ENCODE data around the gene MSH5. TPM values are rescaled to one million over a fixed set of nuclear protein-coding genes. Genes with fewer than 3 reads are reported as not detected.

Gene MSH5
- total RNA-seq, 1 experiment from 2014 or later: 19.8 TPM

DNA sequence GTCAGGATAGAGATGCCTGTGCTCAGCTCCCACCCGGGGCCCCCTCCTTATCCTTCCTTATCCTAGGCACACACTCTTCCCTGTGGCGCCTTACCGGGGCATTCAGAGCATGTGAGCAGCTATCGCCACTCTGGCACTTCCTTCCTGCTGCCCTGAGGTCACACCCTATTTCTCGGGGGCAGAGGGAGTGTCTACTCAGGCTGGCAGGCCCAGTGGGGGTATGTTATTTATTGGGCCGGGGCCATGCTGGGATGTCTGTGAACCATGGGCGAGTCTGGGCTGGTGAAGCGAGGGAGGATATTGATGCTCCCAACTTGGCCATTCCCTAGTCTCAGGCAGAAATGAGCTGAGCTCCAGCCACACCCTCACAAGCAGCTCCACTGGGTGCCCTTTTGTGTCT lies 28.6 kb upstream of the MSH5 start:
- DNase-seq (ENCODE audit: extremely low read depth, low read depth): no peak

DNA sequence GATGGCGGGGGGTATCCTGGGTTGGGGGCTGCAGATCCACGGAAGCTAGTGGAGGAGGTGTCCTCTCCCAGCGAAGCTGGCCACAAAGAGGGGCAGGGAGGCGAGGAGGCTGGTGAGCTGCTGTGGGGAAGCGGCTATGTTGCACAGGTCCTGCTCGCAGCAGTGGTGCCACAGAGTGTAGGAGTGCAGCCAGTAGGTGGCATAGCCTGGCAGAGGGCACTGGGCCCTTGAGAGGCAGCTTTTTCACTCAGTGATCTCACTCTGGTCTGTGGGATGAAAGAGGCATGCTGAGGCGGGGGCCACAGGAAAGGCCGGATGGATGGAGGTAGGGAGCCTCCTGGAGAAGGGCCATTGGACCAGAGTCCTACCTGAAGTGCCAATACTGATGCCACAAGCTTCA lies 27.5 kb upstream of the MSH5 start:
- no peak for DNase-seq (ENCODE audit: extremely low read depth, low read depth)

DNA sequence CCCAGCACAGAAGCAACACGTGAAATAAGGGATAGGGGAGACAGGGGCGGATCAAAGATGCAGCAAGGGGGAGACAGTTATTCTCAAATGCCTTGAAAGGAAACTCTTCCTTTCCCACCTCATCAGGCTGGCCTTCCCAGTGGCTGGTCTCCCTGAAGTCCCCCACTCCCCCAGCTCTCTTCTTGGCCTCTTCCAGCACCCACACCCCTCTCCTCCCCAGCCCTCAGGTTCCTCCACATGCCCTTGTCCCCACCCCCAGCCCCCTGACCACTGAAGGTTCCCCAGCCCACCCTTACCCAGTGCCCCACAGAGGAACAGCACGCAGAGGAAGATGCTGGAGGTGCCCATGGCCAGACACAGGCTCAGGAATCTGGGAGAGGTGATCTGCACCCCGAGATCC lies 26.3 kb upstream of the MSH5 start:
- no peak for DNase-seq (ENCODE audit: extremely low read depth, low read depth)

DNA sequence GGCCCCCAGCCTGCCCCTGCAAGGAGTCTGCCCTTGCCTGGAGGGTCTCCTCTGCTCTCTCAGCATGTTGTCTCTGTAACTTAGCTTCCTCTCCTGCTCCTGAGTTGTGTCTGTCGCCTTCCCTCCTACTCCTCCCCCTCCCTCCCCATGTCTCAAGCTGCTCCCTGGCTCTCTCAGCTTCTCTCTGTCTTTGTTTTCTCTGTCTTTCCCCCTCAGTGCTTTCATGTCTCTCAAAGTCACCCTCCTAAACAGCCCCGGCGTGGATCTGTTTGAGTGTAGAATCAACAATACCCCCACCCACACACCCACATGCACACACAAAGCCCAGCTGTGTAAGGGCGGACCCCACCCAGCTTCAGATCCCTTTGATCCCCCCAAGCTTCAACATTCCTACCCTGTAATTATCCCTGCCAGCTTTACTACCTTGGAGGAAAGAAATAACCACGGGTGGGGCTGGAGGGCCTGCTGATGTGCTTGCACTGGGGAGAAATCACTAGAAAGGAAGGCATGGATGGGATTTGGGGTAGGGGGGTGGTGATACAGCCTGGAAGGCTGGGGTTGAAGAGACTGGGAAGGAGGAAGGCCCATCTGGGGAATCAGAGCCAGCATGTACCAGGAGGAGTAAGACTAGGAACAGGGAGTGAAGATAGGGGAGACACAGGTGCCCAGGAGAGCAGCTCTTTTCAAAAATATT lies 25.7 kb upstream of the MSH5 start:
- DNase-seq (ENCODE audit: extremely low read depth, low read depth): no peak

DNA sequence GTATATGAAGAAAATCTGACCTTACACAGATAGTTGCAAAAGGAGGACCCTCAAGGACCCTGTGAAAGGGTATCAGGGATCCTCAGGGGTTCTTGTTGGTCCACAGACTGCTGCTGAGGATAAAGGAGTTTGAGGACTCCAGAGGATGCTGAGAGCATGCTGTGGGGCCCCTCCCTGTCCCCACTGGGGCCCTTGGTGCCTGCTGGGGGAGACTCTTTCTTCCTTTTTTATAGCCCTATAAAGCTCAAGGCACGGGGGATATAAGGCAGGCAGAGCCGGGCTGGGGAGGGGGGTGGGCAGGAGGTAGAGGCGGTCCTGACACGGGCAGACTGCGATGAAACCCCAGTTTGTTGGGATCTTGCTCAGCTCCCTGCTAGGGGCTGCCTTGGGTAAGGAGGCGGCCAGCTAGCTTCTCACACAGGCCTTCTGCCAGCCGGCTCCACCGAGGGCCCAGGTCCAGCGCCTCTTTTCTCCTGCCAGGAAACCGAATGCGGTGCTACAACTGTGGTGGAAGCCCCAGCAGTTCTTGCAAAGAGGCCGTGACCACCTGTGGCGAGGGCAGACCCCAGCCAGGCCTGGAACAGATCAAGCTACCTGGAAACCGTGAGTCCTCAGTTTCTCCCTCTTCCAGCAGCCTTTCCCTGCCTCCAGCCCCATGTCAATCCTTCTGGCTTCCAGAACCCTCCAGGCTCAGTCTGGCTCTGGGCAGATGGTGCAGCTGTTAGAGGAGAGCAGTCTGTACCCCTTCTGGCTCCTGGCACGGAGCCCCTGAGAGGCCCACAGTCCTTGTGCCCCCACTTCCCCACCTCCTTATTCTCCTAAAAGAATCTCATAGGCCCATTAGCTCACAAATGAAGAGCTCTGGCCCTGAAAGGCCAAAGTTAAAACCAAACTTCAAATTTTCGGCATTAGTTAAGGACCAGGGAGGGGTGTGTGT lies 24.5 kb upstream of the MSH5 start, which contains the start of gene LY6G6D:
Gene LY6G6D (plus strand): TSS at position 327 of the 937 bp plus-strand sequence. CDS start 8 bp downstream, at position 335.
- no peak for DNase-seq (ENCODE audit: extremely low read depth, low read depth)

DNA sequence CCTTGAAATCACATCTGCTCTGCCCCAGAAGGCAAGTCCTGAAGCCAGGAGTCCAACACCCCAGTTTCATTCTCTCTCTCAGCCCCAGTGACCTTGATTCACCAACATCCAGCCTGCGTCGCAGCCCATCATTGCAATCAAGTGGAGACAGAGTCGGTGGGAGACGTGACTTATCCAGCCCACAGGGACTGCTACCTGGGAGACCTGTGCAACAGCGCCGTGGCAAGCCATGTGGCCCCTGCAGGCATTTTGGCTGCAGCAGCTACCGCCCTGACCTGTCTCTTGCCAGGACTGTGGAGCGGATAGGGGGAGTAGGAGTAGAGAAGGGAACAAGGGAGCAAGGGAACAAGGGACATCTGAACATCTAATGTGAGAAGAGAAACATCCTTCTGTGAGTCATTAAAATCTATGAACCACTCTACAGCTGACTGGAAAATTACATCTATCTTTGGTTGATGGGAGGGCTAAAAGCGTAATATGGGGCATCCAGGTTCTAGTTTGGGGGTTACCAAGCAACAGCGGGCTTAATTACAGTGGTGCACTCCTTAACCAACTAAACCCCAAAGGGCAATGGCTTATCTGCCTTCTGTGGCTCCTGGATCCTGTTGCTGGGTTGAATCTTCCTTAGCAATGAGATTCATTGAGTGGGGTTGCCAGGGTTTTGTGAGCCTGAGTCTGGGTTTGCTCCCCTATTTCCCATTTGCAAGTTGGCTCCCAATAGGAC lies 22.1 kb upstream of the MSH5 start:
- DNase-seq (ENCODE audit: extremely low read depth, low read depth): no peak

DNA sequence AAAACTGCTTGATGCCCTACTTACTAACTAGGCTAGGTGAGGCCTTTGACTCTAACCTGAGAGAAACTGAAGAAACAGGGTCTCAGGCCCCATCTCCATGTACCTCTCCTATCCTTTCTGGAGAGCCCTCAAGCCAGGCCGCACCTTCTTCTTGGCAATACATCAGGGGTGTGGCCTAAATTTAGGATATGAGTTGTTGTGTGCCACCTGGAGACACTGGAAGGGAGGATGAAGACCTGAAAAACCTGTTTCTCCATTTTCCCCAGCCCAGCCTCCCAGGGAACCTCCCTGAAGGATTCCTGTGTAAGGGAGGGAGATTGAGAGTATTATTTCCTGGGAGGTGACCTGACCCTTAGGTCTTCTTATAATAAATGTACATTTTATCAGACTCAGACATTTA lies 21.5 kb upstream of the MSH5 start:
- DNase-seq (ENCODE audit: extremely low read depth, low read depth): no peak

DNA sequence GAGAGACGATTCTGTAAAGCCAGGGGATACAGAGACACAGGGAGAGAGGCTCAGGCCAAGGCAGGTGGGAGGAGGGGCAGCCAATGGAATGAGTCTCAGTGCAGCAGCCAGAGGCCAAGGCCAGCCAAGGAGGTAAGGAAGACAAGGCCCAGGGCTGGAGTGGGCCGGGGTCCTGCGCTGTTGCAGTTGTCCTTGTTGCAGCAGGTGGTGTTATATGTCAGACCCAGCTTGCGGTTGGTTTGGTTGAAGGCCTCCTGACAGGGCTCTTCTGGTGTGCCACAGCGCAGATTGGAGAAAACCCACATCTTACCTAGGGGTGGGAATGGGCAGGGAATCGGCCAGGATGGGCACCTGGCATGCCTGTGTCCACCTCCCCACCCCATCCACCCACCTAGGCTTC lies 20.8 kb upstream of the MSH5 start:
- no peak for DNase-seq (ENCODE audit: extremely low read depth, low read depth)

DNA sequence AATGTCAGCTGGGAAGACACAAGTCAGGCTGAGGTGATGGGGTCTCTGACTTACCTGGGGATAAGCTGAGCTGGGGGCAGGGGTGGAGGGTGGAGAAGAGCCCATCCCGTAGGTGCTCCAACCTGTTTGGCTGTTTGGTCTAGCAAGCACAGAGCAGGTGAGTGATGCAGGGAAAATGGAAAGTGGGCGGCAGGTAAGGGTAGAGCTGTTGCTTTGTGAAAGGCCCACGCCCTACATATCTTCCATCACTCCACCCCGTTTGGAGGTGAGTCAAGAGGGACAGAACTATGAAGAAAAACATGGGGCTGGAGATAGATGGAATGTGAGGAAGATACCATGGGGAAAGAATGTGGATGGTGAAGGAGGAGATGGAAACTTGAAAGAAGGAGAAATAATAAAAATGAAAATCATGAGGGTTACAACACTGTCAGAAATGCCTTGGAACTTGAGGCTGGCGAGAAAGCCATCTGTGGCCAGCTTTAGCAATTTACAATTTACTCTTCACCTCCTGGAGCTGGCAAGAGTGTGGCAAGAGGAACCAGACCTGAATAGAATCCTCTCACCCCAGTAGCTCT lies 19.5 kb upstream of the MSH5 start:
- DNase-seq (ENCODE audit: extremely low read depth, low read depth): no peak

DNA sequence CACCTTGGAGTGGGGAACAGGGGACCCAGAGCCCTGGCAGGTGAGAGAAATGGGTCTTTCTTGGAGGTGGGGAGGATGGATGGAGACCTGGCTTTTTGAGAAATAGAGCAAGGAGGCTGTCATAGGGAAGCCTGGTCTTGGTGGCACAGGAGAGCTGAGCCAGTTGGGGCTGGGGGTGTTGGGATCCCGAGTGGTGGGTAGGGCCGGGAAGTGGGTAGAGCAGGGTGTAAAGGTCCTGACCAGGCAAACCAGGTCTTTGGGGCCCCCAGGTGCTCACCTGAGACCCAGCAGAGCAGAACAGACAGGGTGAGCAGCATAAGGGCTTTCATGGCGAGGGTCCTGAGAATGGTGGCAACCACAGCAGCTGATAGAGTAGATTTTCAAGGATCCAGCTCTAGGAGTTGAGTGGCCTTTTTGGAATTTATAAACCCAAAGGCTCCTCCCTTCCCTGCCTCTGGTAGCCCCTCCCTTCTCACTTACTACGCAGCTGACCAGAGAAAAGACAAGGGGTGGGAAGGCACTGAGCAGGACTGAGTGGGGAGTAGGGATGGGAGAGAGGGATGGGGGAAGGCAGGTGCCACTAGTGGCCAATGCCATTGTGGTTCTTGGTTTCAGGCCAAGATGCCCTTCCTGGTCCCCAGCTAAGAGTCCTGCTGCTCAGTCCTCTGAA lies 18.3 kb upstream of the MSH5 start, which contains the start of gene LY6G6C:
Gene LY6G6C (minus strand): TSS at position 396 of the 670 bp plus-strand sequence. CDS start 67 bp downstream, at position 329.
- no peak for DNase-seq (ENCODE audit: extremely low read depth, low read depth)

DNA sequence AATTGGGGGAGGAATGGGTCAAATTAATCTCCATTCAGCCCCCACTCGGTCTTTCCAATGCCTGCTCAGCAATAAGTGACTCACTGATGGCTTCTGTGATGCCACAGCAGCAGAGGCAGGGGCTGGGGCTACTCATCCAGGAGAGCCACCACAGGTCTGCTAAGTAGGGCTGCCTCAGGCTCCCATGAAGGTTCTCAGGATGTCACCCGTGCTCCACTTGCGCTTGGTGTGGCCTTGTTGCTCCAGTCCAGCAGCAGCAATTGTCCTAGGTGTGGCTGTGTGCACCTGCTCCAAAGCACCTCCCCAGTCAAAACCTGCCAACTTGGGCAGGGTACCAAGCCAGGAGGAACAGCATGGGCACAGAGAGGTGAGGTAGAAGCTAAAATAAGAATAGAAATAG lies 17.6 kb upstream of the MSH5 start:
- no peak for DNase-seq (ENCODE audit: extremely low read depth, low read depth)

DNA sequence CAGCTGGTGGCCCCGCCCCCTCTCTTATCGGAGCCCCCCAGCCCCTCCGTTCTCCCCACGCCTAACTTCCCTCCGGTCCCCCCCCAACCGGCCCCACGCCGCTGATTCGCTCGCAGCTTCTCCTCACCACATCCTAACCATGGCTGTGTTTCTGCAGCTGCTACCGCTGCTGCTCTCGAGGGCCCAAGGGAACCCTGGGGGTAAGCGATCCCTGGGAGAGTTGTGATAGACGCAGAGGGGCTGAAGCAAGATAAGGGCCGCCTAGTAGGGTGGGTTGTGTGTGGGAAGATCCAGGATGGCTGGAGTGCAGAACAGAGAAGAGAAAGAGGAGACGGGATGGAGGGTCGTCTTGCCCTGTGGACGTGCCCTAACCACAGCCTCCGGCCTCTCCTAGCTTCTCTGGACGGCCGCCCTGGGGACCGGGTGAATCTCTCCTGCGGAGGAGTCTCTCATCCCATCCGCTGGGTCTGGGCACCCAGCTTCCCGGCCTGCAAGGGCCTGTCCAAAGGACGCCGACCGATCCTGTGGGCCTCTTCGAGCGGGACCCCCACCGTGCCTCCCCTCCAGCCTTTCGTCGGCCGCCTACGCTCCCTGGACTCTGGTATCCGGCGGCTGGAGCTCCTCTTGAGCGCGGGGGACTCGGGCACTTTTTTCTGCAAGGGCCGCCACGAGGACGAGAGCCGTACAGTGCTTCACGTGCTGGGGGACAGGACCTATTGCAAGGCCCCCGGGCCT lies 16.4 kb upstream of the MSH5 start, which contains the start of gene MPIG6B:
Gene MPIG6B (plus strand): TSS at position 129 of the 735 bp plus-strand sequence. CDS start 11 bp downstream, at position 140.
- no peak for DNase-seq (ENCODE audit: extremely low read depth, low read depth)

DNA sequence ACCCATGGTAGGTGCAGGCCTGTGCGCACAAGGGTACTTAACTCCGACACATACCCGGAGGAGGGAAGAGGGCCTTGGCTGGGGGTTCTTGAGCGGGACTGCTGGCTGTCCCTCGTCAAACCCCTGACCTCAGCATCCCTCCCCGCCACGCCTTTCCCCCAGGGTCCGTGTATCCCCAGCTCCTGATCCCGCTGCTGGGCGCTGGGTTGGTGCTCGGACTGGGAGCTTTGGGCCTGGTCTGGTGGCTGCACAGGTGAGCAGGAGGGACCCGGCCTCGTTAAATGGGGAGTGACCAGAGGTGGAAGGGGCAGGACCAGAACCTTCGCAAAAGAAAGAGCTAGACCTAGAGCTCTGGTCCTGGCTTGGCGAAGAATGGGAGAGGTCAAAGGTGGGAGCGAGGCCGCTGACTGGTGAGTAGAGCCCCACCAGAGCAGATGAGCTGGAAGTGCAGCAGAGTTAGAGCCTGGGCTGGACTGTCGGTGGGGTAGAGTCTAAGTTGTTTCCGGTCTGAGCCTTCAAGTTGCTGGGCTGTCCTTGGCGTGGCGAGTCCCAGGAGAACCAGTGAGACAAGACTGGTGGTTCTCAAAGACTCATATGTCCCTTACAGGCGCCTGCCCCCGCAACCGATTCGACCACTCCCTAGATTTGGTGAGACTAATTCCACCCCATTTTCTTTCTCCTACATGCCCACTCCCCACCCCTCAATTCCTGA lies 15.7 kb upstream of the MSH5 start:
- no peak for DNase-seq (ENCODE audit: extremely low read depth, low read depth)

DNA sequence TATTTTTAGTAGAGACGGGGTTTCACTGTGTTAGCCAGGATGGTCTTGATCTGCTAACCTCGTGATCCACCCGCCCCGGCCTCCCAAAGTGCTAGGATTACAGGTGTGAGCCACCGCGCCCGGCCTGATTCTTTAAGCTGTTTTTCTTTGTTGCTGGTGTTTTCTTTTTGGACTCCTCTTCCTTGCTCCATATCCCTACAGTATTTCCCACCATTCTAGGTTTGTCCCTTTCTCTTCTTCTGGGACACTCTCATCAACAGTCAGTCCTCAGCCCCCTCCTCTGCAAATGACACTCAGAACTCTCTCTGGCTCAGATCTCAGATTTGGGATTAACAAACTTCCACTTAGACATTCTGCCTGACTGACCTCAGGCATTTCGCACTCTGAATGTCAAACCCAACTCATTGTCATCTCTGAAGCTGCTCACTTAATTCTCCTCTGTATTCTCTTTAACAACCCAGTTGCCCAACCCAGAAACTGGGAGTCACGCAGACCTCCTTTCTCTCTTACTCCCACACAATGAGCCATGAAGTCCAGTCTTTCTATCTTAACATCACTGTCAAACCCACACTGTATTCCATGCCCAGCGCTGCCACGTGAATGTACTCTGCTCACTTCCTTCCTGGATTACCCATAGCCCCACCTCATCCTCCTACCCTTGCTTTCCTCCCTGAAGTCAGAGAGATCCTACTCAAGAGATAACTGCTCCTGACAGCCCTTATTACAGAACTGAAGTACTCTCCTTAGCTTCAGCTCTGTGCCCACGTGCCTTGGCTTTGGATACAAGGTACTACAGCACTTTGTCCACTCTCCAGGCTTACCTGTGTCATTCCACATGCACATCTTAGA lies 14.1 kb upstream of the MSH5 start:
- DNase-seq (ENCODE audit: extremely low read depth, low read depth): no peak

DNA sequence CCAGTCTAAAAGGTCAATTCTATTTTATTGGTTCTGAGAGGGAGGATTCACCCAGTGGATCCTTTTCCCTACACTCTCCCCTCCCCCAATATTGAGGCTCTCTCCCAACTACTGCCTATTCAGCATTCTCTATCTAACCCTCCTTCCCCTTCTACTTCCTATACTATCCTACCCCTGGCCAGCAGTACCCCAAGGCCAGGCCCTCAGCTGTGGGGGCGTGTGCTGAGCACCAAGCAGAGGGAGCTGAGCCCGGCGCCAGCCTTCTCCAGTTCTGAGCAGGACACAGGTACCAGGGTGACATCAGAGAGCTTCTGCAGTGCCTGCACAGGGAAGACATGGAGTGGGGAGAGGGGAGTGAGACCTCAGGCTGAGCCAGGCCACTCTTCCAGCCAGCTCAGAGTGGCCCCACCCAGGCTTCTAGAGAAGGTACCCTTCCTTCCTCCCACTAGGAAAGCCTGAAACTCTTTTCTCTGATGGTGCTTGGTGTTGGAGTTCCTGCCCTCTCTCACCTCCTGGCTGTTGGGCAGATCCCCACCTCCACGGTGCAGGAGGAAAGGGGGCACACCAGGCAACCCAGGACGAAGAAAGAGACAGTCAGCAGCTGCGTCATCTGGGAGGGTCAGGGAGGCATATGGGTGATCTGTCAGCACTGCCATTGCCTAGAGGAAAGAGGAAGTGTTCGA lies 12.6 kb upstream of the MSH5 start:
- no peak for DNase-seq (ENCODE audit: extremely low read depth, low read depth)

DNA sequence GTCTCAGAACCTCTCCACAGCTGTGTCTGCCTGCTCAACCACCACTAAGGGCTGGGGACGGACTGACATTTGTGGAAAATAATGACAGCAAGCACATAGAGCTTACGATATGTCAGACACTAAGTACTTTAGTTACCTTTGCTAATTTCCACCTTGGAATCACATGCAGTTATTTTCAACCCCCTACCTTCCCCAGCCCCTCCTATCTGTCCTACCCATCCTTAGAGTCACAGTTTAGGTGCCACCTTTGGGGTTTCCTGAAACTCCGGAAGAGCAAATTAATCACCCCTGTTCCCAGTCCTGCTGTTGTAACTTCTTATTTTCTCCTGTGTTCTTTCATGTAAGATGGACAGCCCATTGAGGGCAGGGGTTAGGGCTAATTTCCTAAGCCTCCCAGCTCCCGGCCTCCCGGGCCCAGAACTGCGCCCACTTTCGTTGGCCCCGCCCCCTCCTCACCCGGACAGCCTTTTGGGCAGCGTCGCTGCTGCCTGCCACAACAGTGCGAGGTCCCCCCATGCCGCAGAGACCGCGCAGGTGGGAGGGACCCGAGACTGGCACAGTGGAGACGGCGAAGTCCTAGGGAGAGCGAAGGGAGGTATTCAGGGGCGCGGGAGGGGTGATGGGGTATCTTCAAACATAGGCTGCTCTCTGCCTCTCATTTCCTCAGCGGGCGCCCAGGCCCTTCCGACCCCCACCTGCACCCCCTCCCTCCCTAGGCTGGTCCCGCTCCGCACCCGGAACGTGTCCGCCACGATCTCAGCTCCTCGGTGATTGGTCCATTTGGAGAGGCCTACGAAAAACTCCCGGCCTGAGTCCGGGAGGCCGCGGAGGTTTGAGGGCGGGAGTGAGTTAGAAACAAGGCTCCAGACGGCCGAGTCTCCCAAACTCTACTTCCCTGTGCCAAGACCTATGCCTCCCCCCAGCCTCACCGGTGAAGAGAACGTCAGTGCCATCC lies 11.8 kb upstream of the MSH5 start:
- DNase-seq (ENCODE audit: extremely low read depth, low read depth): no peak
